ENCODE measurements around the gene EIF4E1B.

- no peak for TF ChIP-seq CTCF (IDR thresholded peaks at IDR 0.05)
- TF ChIP-seq POLR2A (IDR thresholded peaks at IDR 0.05; ENCODE audit: low read depth), result no peak
Observed at GRCh38 chr5:176690911-176691310, 60.4 kb downstream of the EIF4E1B start.
